ENCODE data around the gene TFAP2E.
"Not testable (repeated sequence)": the region's sequence is repeated elsewhere in the genome, so short reads cannot be mapped to it uniquely, and the experiment has no call there.

TFAP2E gene

GRCh38 chr1:35574655-35575415, 1.7 kb downstream of the TFAP2E start:
- no peak for DNase-seq

DNA sequence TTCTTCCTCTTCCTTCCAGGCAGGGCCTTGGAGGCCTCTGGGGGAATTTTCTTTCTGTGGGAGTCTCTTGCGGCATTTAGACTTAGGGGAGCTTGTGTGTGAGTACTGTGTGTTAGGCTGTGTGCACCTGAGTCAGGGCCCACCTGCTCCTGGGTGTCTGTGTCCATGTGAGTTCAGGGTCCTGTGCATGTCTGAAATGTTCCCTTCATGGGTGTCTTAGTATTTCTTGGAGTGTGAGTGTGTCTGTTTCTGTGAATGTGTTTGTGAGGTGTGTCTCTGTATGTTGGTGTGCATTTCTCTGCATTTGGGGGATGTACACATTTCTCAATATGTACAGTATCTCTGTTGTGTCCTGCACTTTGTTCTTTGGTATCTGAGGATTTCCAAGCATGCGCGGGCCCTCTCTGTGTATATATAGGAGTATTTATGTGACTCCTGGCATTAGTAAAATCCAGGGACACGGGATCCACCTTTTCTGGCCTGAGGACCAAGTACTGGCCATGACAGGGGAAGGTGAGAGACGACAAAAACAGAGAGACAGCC, 2.4 kb downstream of the TFAP2E start:
- no peak for DNase-seq

- no peak for DNase-seq
Observed at GRCh38 chr1:35576061-35576765, 3.1 kb downstream of the TFAP2E start.

GRCh38 chr1:35576766-35577070, 3.6 kb downstream of the TFAP2E start:
- DNase-seq = not testable (repeated sequence)

- DNase-seq = peak; percentile 45
Observed at GRCh38 chr1:35577071-35577998, 4.2 kb downstream of the TFAP2E start.

DNA sequence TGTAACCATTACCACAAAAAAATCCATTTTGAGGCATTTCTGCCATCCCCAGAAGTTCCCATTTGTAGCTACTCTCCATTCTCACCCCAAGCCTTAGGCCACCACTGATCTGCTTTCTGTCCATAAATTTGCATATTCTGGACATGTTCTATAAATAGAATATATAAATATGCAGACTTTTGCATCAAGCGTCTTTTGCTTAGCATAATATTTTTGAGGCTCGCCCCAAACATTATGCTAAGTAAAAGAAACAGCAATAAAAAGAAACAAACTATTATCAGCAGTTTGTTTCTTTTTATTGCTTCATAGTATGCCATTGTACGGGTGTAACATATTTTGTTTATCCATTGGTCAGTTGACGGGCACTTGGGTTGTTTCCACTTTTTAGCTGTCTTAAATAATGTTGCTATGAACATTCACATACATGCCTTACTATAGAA, 7.9 kb downstream of the TFAP2E start:
- no peak for DNase-seq

- DNase-seq = not testable (repeated sequence)
Observed at GRCh38 chr1:35581621-35582020, 8.5 kb downstream of the TFAP2E start.

DNA sequence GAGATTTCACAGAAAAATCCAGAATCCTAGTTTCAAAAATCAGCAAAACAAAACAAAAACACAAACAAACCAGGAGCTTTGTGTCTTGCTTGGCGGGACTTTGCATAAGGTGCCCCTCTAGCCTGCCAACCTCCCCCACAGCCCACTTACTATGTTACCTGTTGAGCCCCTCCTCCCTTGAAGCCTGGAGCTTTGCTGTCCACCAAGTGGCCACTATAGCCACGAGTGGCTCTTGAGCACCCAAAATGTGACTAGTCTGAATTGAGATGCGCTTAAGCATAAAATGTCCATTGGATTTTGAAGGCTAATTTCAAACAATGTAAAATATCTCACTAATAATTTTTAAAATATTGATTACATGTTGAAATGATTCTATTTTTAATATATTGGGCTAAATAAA, 12.2 kb downstream of the TFAP2E start:
- no peak for DNase-seq

DNA sequence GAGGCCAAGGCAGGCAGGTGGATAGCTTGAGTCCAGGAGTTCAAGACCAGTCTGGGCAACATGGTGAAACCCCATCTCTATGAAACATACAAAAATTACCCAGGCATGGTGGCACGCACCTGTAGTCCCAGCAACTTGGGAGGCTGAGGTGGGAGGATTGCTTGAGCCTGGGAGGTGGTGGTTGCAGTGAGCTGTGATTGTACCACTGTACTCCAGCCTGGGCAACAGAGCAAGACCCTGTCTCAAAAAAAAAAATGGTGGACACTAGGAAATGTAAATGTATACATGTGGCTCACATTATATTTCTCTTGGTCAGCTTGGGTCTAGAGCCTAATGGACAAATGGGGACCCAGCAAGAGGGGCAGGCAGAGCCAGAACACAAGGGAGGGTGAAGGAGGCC, 12.7 kb downstream of the TFAP2E start:
- DNase-seq = not testable (repeated sequence)

GRCh38 chr1:35586808-35587207, 13.7 kb downstream of the TFAP2E start:
- DNase-seq = no peak

DNA sequence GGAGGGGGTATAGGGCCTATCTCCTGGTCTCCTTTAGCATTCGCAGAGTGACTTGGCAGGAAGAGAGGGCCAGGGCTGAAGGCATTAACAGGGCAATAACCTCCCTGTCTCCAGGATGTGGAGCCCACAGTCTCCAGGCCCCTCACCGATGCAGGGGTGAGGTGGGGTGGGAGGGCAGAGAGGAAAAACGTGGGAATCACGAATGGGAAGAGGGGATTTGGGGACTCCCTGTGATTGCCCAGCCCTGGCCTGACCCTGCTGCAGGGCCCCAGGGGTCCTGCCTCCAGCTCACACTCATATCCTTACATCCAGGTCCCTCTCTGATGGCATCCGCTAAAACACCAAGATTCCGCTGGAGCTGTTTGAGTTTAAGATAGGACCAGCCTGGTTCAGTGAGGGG, 14.6 kb downstream of the TFAP2E start:
- no peak for DNase-seq

- DNase-seq = no peak
Observed at GRCh38 chr1:35588197-35588910, 15.2 kb downstream of the TFAP2E start.

GRCh38 chr1:35589516-35590427, 16.7 kb downstream of the TFAP2E start:
- DNase-seq = no peak

- no peak for DNase-seq
Observed at GRCh38 chr1:35590476-35591040, 17.4 kb downstream of the TFAP2E start.

GRCh38 chr1:35591211-35591610, 18.1 kb downstream of the TFAP2E start:
- DNase-seq = no peak

DNA sequence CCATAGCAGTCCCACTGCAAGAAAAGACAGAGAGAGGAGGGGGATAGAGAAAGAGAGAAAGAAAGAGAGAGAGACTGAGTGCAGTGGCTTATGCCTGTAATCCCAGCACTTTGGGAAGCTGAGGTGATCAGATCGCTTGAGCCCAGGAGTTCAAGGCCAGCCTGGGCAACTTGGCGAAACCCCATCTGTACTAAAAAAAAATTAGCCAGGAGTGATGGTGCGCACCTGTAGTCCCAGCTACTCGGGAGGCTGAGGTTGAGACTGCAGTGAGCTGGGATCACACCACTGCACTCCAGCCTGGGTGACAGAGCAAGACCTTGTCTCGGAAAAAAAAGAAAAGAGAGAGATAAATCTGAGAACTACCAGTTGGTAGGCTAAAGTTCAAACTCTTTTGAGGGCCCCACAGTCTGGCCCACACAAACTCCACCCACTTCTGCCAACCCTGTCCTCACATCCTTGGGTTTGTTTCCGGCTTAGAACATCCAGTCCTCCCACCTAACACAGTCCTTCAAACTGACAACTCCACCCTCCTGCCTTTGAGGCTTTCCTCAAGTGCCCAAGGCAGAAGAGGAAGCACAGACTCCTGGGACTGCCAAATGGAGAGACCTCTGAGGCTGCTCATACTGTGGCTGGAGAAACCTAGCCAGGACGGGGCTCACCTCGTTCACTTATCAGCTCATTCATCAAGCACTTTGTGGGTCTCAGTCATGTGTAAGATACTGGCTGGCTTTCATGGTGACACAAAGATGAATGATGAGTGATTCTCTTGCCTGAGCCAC, 20.1 kb downstream of the TFAP2E start:
- no peak for DNase-seq

GRCh38 chr1:35594005-35594760, 21.1 kb downstream of the TFAP2E start:
- no peak for DNase-seq

GRCh38 chr1:35595684-35596083, 22.6 kb downstream of the TFAP2E start:
- no peak for DNase-seq

- DNase-seq = no peak
Observed at GRCh38 chr1:35597870-35598269, 24.8 kb downstream of the TFAP2E start.

All from activated CD8-positive, alpha-beta memory T cell treated with anti-CD3 and anti-CD28 coated beads, Interleukin-2, amount 50 U/mL, for 4 hours (primary cell).